GM12878 (cell line): ENCODE results near the gene GPR171. TPM values are rescaled to one million over a fixed set of nuclear protein-coding genes. Genes with fewer than 3 reads are reported as not detected.

Source experiments
- ATAC-seq: fragments of 200-7000 bp; cut with Tn5 transposase; 3 replicates; pipeline ENCODE4 v1.9.1; 2020; ENCODE audit warnings: mild to moderate bottlenecking, moderate library complexity
- BruUV-seq: library from RNA; stranded (reverse); fragments of 400-500 nt; replicated peaks from 2 replicates; lab custom pipeline; 2021; lab: Mats Ljungman, UMichigan
- CTCF ChIA-PET: fragments of 300-600 bp; sonication (Branson Sonifier 250); formaldehyde crosslinking; extraction: SDS; loops from one replicate; lab custom pipeline; 2021; ENCODE audit warnings: inconsistent platforms; lab: Yijun Ruan, JAX
- POLR2A ChIA-PET: fragments of 350-600 bp; formaldehyde crosslinking; extraction: SDS; loops from one replicate; lab custom pipeline; 2021; ENCODE audit warnings: inconsistent platforms; lab: Charles Lee
- RAD21 ChIA-PET: fragments of 300-600 bp; sonication (Branson Sonifier 250); formaldehyde crosslinking; loops from one replicate; lab custom pipeline; 2023; ENCODE audit warnings: antibody characterized with exemption; ENCODE audit not compliant: unreplicated experiment; lab: Charles Lee
- SMC1A ChIA-PET: fragments of 300-600 bp; sonication (Branson Sonifier 250); formaldehyde crosslinking; loops from one replicate; lab custom pipeline; 2023; ENCODE audit not compliant: unreplicated experiment, uncharacterized antibody; lab: Charles Lee
- DNase-seq: peaks from one replicate; pipeline ENCODE4 v3.0.0-alpha.2; 2011; ENCODE audit warnings: low read depth, low spot score
- FAIRE-seq: peaks from 3 replicates; lab custom pipeline; 2011; peaks lifted over from hg19 to GRCh38; lab: Jason Lieb, UNC
- H2AFZ ChIP-seq: 2 replicates; pipeline ENCODE4 v1.6.0; 2011; ENCODE audit warnings: low read depth, low read length, control low read depth; ENCODE audit not compliant: control insufficient read depth
- H3K27ac ChIP-seq: 2 replicates; pipeline ENCODE4 v1.5.1; 2011; ENCODE audit warnings: control low read depth; ENCODE audit not compliant: control insufficient read depth, insufficient read depth
- H3K27me3 ChIP-seq, 2 experiments: replicated peaks in 1 of 2; 2 replicates each; pipeline versions ENCODE4 v1.6.0 to v1.6.1; 2011; ENCODE audit warnings: low read length in 1 of 2; ENCODE audit not compliant: control insufficient read depth in 2 of 2, insufficient read depth in 2 of 2
- H3K36me3 ChIP-seq, 2 experiments: 2 replicates each; pipeline ENCODE4 v1.5.1; 2011; ENCODE audit warnings: low read length in 1 of 2; ENCODE audit not compliant: control insufficient read depth in 2 of 2, insufficient read depth in 2 of 2
- H3K4me1 ChIP-seq: 2 replicates; pipeline ENCODE4 v1.6.1; 2011; ENCODE audit warnings: mild to moderate bottlenecking, low read length, moderate library complexity, mixed read lengths; ENCODE audit not compliant: control insufficient read depth, insufficient read depth
- H3K4me2 ChIP-seq: 2 replicates; pipeline ENCODE4 v1.6.0; 2011; ENCODE audit warnings: control low read depth; ENCODE audit not compliant: control insufficient read depth, insufficient read depth
- H3K4me3 ChIP-seq: fragments of 200-600 bp; sonication (generic); 2 replicates; pipeline ENCODE4 v1.5.1; 2016
- H3K79me2 ChIP-seq: 2 replicates; pipeline ENCODE4 v1.6.0; 2011; ENCODE audit warnings: low read length; ENCODE audit not compliant: control insufficient read depth, insufficient read depth
- H3K9ac ChIP-seq: 2 replicates; pipeline ENCODE4 v1.8.0; 2011; ENCODE audit warnings: low read length, control low read depth, mixed read lengths; ENCODE audit not compliant: control insufficient read depth, insufficient read depth
- H3K9me3 ChIP-seq: replicated peaks from 3 replicates; pipeline ENCODE4 v1.5.1; 2011; ENCODE audit warnings: mild to moderate bottlenecking, low read length; ENCODE audit not compliant: control insufficient read depth, insufficient read depth
- H4K20me1 ChIP-seq: 2 replicates; pipeline ENCODE4 v1.6.0; 2011; ENCODE audit not compliant: control insufficient read depth, insufficient read depth
- CEBPB ChIP-seq, 2 experiments: fragments of 150-350 bp in 1 of 2; IDR thresholded peaks; 2 replicates each; pipeline ENCODE4 v1.6.1; 2012 to 2014; ENCODE audit warnings: low read depth in 2 of 2, low read length in 2 of 2, borderline replicate concordance in 1 of 2, inconsistent platforms in 1 of 2
- ELK1 ChIP-seq: IDR thresholded peaks from 2 replicates; pipeline ENCODE4 v1.6.1; 2012; ENCODE audit warnings: low read depth, low read length, improper control_type of control experiment
- EP300 ChIP-seq, 2 experiments: fragments of 150-350 bp in 1 of 2; IDR thresholded peaks; 2 replicates each; pipeline ENCODE4 v1.6.1; 2011 to 2012; ENCODE audit warnings: low read depth in 2 of 2, low read length in 2 of 2, borderline replicate concordance in 1 of 2, improper control_type of control experiment in 1 of 2, inconsistent platforms in 1 of 2; ENCODE audit not compliant: control insufficient read depth in 1 of 2
- FOXM1 ChIP-seq: IDR thresholded peaks from 2 replicates; pipeline ENCODE4 v1.6.1; 2012; ENCODE audit warnings: low read depth, mild to moderate bottlenecking, inconsistent platforms, low read length, moderate library complexity
- HDAC2 ChIP-seq: fragments of 200-600 bp; sonication (generic); IDR thresholded peaks from 2 replicates; pipeline ENCODE4 v1.6.1; 2017
- KLF5 ChIP-seq: fragments of 450-650 bp; IDR thresholded peaks from 2 replicates; pipeline ENCODE4 v1.6.1; 2014; ENCODE audit warnings: mild to moderate bottlenecking; ENCODE audit not compliant: partially characterized antibody
- LARP7 ChIP-seq: fragments of 450-650 bp; IDR thresholded peaks from 2 replicates; pipeline ENCODE4 v1.6.1; 2017; ENCODE audit warnings: mild to moderate bottlenecking
- PML ChIP-seq: IDR thresholded peaks from 2 replicates; pipeline ENCODE4 v1.6.1; 2012; ENCODE audit warnings: low read length, inconsistent platforms
- RAD51 ChIP-seq: fragments of 450-650 bp; IDR thresholded peaks from 2 replicates; pipeline ENCODE4 v1.6.1; 2016; ENCODE audit warnings: moderate library complexity, mild to moderate bottlenecking, inconsistent platforms
- SREBF2 ChIP-seq: IDR thresholded peaks from 2 replicates; pipeline ENCODE4 v1.6.1; 2012; ENCODE audit warnings: mild to moderate bottlenecking, low read length
- YBX1 ChIP-seq: fragments of 450-650 bp; IDR thresholded peaks from 2 replicates; pipeline ENCODE4 v1.6.1; 2016; ENCODE audit warnings: antibody characterized with exemption
- WGBS: methylation state at CpG from one replicate; pipeline ENCODE4 v1.1.6; 2016; ENCODE audit warnings: low lambda C conversion rate; ENCODE audit not compliant: insufficient replicate concordance, insufficient coverage; ENCODE audit errors: missing lambda C conversion rate; 5-methylcytosine and 5-hydroxymethylcytosine counted together
- in situ Hi-C: fragments of 300-500 bp; cut with MboI; formaldehyde crosslinking; loops from 9 replicates; pipeline ENCODE4 v1.14.3; 2018; ENCODE audit warnings: mixed read lengths
- intact Hi-C: fragments of 100-400 bp; cut with micrococcal nuclease; formaldehyde crosslinking; loops from one replicate; pipeline ENCODE4 v1.14.2; 2022; ENCODE audit not compliant: unreplicated experiment
- polyA plus RNA-seq, 11 experiments: library from polyadenylated mRNA; depleted of rRNA in 4 of 11; unstranded in 6 of 11; stranded (reverse) in 5 of 11; fragments of >200 nt; fragmentation: Nextera tagmentation in 4 of 11; fragmentation: Illumina TruSeq in 1 of 11; extraction: Ambion mirVana in 4 of 11; extraction: Trizol in 1 of 11; gene quantifications; 1 replicate in 1 of 11; 2 replicates in 10 of 11; pipeline versions ENCODE4 v1.2.1 to v1.2.3, GENCODE V29; 2011 to 2016; ENCODE audit warnings: inconsistent platforms in 2 of 11, missing spikeins in 2 of 11, low read depth in 1 of 11
- total RNA-seq, 4 experiments: library from RNA; depleted of rRNA in 3 of 4; stranded (reverse); fragments of >200 nt in 3 of 4; fragmentation: Illumina TruSeq in 1 of 4; extraction: Trizol in 1 of 4; gene quantifications; 2 replicates each; pipeline versions ENCODE4 v1.2.1 to v1.2.3, GENCODE V29; 2013 to 2021

Gene GPR171
- total and polyA plus RNA-seq, 10 of the 15 experiments (the other 5 are each of a cell fraction or from before 2014, with no cell fraction given), result 0.05 to 0.07 TPM; not detected in 8

GRCh38 chr3:151155409-151156128 is 47.4 kb downstream of the GPR171 start:
- POLR2A ChIA-PET, result no interaction called here
- RAD21 ChIA-PET, result interaction anchor here (0.8 to 1.4 kb wide), 4 partner anchors 13 to 79 kb away, joined by 3 to 4 read pairs (median 3); no protein-coding TSS in a partner anchor
- CTCF ChIA-PET, result interaction anchor here (0.6 to 2.4 kb wide), 16 partner anchors 8 to 368 kb away, joined by 3 to 22 read pairs (median 4); partner anchors contain the start of gene P2RY14
- Histone ChIP-seq H2AFZ (no peak overlapping the region), H4K20me1 (no peaks in the 10 kb centered on the region), H3K27me3 (no peaks in the 10 kb centered on the region), H3K27ac (no peak overlapping the region), H3K9ac (no peak overlapping the region), H3K4me2 (no peak overlapping the region), H3K36me3 (no peaks in the 10 kb centered on the region), H3K4me1 (no peaks in the 10 kb centered on the region), H3K4me3 (no peak overlapping the region), H3K9me3 (no peaks in the 10 kb centered on the region), H3K79me2 (no peaks in the 10 kb centered on the region)
- ATAC-seq (no peak), DNase-seq (no peak), FAIRE-seq (no peak)
- in situ Hi-C loops (no loop called here), intact Hi-C loops (no loop called here)
- SMC1A ChIA-PET, result interaction anchor here (1.3 to 1.6 kb wide), 2 partner anchors 11 to 127 kb away, joined by 4 to 5 read pairs; no protein-coding TSS in a partner anchor
- WGBS, result 34% methylated on average over 8 of the region's 8 CpGs
- BruUV-seq, result no TSS peak
- TF ChIP-seq HDAC2 (no peak), CEBPB (IDR thresholded peaks at IDR 0.05; ENCODE audit: borderline replicate concordance in 1 of 2, low read depth in 2 of 2, low read length in 2 of 2) (no peak), RAD51 (no peak), EP300 (IDR thresholded peaks at IDR 0.05; ENCODE audit: borderline replicate concordance in 1 of 2, control insufficient read depth in 1 of 2, low read depth in 2 of 2, low read length in 2 of 2) (no peak), SREBF2 (no peak), FOXM1 (no peak), KLF5 (no peak), ELK1 (no peak), YBX1 (no peak), PML (no peak), LARP7 (no peak)
